GM12872 (cell line): Measurements from ENCODE around the gene PCDHGA11.

Experiments used
- TF ChIP-seq, protein P1 (sequence below): IDR thresholded peaks from 3 replicates; pipeline ENCODE4 v1.5.1; 2011; ENCODE audit warnings: low read depth, mild to moderate bottlenecking, low read length, moderate library complexity; ENCODE audit not compliant: insufficient read depth

Gene PCDHGA11

DNA sequence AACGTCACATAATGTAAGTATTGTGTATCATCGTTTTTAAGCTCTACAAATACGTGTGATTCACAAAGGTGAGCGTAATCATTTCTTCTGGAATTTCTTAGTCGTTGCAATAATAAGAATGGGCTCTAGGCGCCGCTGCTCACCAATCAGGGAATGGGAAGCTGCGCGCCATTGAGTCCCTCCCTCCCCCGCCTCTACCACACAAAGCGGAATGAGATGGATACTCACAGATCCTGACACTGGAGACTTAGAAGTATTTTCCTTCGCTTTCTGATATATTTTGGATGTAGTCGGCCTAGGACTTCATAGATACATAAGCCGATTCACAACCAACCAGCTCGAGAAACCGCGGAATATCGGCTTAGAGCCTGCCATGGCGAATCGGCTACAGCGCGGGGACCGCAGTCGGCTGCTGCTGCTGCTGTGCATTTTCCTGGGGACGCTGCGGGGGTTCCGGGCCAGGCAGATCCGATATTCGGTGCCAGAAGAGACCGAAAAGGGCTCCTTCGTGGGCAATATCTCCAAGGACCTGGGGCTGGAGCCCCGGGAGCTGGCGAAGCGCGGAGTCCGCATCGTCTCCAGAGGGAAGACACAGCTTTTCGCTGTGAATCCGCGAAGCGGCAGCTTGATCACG is at the start of gene PCDHGA11:
PCDHGA11 (plus strand) TSS at position 197 of the 634 bp plus-strand sequence; CDS start at position 374, 177 bp downstream.
- TF ChIP-seq, protein P1, sequence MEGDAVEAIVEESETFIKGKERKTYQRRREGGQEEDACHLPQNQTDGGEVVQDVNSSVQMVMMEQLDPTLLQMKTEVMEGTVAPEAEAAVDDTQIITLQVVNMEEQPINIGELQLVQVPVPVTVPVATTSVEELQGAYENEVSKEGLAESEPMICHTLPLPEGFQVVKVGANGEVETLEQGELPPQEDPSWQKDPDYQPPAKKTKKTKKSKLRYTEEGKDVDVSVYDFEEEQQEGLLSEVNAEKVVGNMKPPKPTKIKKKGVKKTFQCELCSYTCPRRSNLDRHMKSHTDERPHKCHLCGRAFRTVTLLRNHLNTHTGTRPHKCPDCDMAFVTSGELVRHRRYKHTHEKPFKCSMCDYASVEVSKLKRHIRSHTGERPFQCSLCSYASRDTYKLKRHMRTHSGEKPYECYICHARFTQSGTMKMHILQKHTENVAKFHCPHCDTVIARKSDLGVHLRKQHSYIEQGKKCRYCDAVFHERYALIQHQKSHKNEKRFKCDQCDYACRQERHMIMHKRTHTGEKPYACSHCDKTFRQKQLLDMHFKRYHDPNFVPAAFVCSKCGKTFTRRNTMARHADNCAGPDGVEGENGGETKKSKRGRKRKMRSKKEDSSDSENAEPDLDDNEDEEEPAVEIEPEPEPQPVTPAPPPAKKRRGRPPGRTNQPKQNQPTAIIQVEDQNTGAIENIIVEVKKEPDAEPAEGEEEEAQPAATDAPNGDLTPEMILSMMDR: peak; percentile 78

DNA sequence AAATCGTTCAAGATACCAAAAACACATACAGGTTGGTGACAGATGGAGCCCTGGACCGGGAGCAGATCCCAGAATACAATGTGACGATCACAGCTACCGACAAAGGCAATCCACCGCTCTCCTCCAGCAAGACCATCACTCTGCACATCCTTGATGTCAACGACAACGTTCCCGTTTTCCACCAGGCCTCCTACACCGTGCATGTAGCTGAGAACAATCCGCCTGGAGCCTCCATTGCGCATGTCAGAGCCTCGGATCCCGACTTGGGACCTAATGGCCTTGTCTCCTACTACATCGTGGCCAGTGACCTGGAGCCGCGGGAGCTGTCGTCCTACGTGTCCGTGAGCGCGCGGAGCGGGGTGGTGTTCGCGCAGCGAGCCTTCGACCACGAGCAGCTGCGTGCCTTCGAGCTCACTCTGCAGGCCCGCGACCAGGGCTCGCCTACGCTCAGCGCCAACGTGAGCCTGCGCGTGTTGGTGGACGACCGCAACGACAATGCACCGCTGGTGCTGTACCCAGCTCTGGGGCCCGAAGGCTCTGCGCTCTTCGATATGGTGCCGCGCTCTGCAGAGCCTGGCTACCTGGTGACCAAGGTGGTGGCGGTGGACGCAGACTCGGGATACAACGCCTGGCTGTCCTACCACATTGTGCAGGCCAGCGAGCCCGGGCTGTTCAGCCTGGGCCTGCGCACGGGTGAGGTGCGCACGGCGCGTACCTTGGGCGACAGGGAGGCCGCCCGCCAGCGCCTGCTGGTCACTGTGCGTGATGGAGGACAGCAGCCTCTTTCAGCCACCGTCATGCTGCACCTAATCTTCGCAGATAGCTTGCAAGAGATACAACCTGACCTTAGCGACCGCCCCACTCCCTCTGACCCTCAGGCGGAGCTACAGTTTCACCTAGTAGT is 49.0 kb upstream of the PCDHGA11 start:
- TF ChIP-seq, protein P1: no peak

DNA sequence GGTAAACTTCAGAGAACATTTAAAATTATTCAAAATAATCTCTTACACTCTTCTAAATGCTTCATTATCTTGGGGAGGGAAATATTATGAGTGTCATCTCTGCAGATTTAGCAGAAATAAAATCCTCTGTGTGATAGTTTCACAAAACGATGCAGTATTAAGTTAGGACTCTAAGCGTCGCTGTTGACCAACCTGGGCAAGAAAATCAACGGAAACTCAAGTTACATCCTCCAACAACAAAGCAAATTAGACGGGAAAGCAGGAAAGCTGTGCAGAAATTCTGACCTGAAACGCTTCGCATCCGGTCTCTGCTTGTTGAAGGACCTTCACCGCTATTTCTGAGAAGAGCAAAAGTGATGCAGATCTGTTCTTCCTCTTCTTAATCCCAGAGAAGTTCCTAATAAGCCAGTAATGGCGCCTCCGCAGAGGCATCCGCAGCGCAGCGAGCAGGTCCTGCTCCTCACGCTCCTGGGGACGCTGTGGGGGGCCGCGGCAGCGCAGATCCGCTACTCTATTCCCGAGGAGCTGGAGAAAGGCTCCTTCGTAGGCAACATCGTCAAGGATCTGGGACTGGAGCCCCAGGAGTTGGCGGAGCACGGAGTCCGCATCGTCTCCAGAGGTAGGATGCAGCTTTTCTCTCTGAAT is 47.1 kb upstream of the PCDHGA11 start, which contains the start of gene PCDHGA6:
PCDHGA6 (plus strand) TSS at position 219 of the 645 bp plus-strand sequence; CDS start at position 412, 193 bp downstream.
- TF ChIP-seq, protein P1: peak; percentile 45; the same call in 1 of the 3 replicates

DNA sequence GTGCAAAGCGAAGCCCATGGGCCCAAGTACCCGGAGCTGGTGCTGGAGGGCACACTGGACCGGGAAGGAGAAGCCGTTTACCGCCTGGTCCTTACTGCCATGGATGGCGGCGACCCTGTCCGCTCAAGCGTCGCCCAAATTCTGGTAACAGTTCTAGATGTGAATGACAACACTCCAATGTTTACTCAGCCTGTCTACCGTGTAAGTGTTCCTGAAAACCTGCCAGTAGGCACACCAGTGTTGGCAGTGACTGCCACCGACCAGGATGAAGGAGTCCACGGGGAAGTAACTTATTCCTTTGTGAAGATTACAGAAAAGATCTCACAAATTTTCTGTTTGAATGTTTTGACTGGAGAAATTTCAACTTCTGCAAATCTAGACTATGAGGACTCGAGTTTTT is 46.2 kb upstream of the PCDHGA11 start:
- TF ChIP-seq, protein P1: no peak

DNA sequence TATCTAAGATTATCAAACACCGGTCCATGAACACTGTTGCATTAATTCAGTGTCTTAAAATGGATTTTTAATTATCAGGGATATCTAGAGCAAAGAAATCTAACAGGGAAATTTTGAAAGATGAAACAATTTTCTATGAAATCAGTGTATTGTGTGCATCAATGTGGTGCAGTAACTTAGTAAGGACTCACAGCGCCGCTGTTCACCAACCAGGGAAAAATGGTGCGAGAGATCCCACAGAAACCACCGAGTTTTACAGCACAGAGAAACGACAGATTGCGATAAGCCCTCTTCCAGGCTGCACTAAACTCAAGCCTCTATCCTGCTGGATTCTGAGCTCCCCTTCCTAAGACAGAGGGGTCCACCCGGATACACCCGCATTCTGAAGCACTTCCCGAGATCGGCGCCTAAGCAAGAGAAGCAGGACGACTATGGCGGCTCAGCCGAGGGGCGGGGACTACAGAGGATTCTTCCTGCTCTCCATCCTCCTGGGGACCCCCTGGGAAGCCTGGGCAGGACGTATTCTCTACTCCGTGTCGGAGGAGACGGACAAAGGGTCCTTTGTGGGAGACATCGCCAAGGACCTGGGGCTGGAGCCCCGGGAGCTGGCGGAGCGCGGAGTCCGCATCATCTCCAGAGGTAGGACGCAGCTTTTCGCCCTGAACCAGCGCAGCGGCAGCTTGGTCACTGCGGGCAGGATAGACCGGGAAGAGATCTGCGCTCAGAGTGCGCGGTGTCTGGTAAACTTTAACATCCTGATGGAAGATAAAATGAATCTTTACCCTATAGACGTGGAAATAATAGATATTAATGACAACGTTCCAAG is 38.2 kb upstream of the PCDHGA11 start, which contains the start of gene PCDHGA7:
PCDHGA7 (plus strand) TSS at position 274 of the 826 bp plus-strand sequence; CDS start at position 432, 158 bp downstream.
- TF ChIP-seq, protein P1: 0 out of 3 replicates have a peak, but pooled peaks have one; percentile 1

DNA sequence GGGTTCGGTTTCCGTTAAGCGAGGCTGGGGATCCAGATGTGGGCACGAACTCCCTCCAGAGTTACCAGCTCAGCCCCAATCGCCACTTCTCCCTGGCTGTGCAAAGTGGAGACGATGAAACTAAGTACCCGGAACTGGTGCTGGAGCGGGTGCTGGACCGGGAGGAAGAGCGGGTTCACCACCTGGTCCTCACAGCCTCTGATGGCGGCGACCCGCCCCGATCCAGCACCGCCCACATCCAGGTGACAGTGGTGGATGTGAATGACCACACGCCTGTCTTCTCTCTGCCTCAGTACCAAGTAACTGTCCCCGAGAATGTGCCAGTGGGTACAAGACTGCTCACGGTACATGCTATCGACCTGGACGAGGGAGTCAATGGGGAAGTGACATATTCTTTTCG is 37.5 kb upstream of the PCDHGA11 start:
- TF ChIP-seq, protein P1: no peak
